Pulmonary artery endothelial cell (primary cell): ENCODE data around the gene GRAMD1B. TPM values are rescaled to one million over a fixed set of nuclear protein-coding genes. Genes with fewer than 3 reads are reported as not detected.
"Not testable (repeated sequence)": the region's sequence is repeated elsewhere in the genome, so short reads cannot be mapped to it uniquely, and the experiment has no call there.

Source experiments
- DNase-seq: peaks from one replicate; pipeline ENCODE4 v3.0.0-alpha.2; 2011; ENCODE audit warnings: low read depth, low spot score
- total RNA-seq: library from RNA; depleted of rRNA; stranded (reverse); fragments of >200 nt; gene quantifications from 2 replicates; pipeline ENCODE4 v1.2.3, GENCODE V29; 2014

The GRAMD1B gene
- total RNA-seq, 1 donor from 2014 or later, result 2.8 TPM

DNA sequence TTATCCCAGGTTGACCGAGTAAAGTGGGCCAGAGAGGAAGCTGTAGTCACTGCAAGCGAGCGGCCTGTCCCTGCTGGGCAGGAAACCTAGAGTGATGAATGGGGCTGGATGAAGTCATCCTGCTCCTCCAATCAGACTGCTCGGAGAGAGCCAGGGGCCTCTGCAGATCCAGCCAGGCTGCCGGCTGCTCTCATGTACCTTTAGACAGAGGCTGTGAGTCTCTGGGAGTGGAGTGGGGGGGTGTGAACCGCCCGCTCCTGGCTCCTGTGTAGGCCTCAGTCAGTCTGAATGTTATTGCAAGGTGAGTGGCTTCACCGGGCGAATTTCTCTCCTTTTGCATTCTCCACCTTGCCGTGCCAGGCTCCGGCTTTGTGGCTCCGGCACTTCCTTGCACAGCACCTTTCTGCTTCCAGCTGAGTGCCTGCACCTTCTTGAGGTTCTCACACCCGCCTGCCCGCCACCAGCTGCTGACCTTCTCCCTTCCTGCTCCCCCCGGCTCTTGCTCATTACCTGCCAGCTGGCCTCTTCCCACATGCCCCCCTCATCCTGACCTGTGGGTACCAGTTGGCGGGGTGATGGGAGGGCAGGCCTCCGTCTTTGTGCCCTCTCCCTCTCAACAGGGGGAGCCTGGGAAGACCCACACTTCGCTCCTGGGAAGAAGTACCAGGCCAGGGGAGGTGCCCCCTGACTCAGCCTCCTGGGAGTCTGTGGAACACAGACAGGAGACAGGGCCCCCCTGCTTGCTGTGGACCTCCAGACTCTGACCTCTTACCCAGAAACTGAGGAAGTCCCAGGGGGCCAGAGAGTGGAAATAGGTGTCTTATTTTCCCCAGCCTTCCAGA lies 79.9 kb downstream of the GRAMD1B start:
- DNase-seq, result peak; percentile 49

DNA sequence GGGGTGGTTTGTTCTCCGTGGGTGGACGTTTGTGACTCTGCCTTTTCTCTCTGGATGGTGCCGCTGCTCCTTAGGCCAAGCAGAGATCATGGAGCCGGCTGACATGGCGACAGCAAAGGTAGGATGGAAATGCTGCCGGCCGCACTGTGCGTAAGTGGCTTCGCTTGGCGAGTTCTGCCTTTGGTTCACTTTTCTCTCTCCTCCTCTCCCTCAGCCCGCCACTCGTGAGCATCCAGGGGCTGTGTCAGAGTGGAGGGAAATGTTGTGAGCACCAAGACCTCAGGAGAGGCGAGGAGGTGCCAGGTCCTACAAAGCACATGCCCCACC lies 80.5 kb downstream of the GRAMD1B start:
- DNase-seq, result no peak

DNA sequence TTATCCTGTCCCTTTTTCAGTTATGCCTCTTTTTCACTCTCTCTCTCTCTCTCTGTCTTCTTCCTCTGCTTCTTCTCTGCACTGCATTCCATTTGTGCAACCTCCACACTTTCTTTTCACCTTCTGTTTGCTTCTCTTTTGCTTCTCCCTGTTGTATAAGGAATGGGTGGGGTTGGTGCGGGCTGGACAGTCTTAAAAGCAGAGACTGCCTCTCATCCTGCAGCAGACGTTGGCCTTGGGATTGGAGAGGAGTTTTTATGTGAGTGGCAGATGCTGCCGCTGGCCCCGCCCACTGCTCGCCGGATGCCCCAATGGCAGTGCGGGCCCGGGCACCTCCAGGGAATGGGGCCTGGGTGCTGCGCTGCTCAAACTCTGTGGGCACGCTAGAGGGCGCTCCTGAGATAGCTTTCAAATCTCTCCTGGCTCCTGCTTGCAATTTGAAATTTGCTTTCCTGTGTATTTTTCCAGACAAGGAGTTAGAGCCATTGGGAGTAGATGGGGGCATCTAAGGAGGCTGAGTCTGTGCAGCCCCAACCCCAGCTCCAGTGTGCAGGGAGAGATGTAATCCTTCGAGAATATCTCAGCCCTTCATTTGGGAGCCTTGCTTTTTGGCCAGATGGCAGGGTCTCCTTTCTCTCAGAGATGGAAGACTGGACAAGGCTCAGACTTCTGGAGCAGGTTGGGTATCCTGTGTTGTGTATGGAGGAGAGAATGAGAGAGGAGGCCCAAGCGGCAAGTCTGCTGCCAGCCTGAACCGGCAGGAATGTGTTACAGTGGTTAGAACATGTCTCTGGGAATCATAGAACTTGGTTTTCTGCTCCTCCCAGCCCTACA lies 81.2 kb downstream of the GRAMD1B start:
- peak; percentile 57 for DNase-seq

DNA sequence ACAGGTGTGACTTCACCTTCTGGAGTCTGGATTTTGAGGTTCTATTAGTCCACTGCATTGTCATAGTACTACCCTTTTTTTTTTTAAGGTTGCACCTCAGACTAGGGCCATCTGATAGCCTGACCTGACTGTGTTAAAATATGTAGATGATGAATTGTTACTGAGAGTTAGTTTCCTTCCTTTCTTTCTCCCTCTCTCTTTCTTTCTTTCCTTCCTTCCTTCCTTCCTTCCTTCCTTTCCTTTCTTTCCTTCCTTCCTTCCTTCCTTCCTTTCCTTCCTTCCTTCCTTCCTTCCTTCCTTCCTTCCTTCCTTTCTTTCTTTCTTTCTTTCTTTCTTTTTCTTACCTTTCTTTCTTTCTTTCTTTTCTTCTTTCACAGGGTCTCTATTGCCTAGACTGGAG lies 83.2 kb downstream of the GRAMD1B start:
- DNase-seq, result not testable (repeated sequence)

DNA sequence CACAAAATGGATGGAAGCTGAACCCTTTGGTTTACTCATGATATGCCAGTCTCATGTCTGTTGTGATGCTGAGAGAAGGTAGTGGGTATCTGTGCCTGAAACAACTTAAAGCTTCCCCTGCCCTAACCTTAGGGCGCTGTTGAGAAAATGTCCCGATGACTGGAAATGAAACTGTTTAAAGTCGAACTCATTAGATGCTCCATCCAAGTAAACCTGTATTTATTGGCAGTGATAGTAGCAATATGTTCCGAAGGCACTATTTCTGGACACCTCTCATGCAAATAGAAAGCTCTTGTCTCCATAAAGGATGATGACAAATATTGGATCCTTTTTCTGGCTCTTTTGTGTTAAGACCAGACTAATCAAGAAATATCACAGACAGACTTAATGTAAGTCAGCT lies 86.2 kb downstream of the GRAMD1B start:
- no peak for DNase-seq

DNA sequence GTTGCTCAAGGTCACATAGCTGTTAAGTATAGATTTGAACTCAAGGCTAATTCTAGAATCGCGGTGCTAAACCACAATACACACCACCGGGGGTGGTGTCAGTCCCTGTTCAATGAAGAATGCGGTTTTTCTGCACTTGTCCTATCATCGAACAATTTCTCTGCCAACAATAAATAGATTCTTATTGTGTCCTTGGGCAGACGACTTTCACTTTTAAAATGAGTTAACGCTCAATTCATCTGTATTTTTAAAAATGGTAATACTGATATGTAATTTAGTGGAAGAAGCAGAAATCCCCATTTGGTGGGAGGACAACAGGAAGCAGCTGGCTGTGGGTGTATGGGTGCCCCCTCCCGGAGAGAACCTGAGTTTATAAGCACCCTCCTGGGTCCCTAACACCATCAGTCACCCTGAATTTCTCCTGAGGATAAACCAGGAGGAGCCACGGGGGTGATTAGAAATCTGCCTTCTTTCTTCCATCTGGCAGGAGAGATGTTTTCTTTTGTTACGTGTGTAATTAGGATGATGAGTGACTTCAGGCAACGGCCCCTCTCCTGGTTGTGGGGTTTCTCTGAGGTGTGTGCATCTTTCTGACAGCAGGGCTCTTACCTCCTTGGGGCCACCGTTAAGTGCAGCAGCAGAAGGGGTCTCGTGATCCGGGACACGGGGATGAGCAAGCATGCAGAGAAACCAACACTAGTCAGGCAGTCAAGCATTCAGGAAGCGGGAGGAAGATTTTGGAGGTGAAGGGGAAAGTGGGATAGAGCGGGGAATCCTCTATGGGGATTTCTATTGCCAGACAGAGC lies 87.7 kb downstream of the GRAMD1B start:
- no peak for DNase-seq

DNA sequence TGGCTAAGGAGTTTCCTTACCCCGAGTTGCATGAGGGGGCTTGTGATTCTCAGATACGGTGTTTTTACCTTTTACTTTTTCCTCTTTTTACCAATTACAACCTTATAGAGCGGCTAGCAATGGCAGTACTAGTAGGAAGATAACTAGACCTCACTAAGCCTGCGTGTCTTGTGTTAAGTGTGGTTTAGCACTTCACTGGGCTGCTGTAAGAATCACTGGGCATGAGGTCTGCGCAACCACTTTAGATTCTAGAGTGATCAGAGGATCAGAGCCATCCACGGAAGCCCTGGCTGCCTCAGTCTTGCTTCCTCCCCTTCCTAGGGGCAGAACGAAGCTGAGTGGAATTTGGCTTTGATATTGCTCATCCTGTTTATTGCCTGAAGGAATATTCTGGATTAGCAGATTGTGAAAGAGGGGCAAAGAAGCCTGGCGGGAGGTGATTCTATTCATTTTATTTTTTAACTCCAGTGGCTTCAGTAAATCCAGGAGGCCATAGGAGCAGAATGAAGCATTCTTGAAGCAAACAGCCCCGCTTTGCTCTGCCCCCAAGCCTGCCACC lies 88.5 kb downstream of the GRAMD1B start:
- DNase-seq, result no peak

DNA sequence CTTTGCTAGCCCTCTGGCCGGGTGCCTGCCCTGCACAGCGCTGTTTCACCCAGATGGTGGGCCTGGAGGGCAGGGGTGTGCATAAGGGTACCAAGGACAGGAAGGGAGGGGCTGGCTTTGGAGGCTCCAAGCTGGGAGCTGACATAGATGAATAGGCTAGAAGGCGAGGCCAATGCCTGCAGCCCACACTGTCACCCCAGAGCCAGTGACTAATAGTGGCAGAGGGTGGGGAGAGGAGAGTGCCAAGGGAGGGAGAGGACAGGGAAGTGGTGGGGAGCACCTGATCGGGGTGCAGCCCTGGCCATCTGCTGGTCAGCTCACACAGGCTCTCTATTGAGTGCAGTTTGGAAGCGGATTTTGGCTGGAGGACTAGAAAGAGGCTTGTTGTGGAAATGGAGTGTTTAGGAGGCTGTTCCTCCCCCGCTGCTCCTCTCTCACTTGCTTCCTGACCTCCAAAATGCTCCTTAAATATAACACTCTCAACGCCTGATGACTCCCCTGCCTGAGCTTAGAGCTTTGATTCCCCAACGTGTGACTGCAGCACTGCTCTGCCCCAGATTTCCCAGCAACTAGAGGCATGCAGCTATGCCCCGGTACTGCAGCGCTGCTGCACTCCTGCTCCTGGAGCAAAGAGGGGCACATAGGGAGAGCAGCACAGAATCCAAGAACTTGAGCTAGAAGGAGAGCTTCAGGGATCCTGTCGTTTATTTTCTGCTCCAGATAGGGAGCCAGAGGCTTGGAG lies 89.2 kb downstream of the GRAMD1B start:
- no peak for DNase-seq

DNA sequence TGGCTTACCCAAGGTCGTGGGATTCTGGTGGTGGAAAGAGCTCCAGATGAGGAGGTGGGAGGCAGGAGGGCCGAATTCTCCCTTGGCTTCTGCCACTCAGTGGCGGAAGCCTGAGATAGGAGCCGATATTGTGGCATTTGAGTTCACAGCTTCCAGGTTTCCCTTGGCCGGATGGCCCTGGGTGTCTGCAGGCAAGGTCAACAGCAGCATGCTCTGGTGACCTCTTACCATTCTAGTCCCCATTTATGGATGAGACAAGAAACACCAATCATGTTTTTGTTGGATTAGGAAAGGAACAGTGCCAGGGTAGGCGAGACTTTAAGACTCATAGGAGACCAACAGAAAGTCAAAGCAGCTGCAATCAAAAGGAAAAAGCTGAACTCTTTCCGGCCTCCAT lies 89.7 kb downstream of the GRAMD1B start:
- no peak for DNase-seq

DNA sequence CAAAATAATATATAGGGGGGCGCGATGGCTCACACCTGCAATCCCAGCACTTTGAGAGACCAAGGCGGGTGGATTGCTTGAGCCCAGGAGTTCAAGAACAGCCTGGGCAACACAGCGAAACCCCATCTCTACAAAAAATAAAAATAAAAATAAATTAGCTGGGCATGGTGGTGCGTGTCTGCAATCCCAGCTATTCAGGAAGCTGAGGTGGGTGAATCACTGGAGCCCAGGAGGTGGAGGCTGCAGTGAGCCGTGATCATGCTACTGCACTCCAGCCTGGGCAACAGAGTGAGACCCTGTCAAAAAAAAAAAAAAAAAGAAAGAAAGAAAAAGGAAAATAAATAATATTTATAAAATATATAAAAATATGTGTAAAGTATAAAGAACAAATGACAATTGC lies 90.4 kb downstream of the GRAMD1B start:
- DNase-seq, result not testable (repeated sequence)

DNA sequence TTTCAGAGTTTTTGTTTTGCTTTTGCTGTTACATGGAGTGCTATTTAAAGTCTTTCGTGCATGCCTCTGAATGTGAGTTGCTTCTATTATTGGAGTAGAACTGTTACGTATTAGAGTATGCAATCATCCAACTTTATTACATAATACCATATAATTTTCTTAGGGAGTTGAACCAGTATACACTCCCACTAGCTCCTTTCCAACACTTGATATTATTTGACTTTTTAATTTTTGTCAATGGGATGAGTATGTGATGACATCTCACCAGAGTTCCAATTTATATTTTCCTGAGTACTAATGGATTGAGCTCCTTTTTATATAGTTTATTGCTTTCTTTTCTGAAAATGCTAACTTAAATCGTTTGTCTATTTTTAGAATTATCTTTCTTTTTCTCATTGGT lies 90.9 kb downstream of the GRAMD1B start:
- no peak for DNase-seq

DNA sequence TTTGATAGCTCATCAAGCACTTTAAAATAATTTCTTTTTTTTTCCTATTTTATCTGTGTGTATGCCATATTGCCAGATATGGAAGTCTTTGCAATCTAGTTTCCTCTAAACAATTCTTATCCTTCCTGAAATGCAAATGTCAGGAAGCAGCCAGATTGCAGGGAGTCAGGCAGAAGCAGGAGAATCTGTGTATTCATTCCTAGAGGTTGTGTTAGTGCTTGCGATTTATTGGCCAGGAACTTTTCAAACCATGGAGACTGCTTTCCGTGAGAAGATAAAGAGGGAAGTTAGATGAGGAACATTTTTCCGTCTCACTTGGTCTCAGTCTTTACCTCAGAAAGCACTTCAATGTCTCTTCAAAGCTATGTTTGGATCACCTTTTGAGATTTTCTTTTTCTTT lies 91.9 kb downstream of the GRAMD1B start:
- DNase-seq, result no peak

DNA sequence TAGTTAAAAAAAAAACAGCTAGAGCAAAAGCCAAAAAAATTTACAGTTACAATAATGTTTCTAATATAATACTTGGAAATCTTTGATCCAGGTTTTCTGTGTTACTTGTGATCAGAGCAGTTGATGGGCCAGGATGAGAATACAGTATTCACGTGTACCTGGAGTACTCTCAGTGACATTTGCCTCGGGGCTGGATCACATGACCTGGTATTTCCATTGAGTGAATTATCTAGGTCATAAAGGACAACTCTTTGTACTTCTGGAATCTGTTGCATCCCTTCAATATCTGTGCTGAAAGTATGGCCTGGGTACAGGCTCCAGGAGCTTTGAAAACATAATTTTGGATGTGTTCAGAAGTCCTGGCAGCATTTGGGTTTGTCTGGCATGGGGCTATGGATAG lies 93.5 kb downstream of the GRAMD1B start:
- DNase-seq, result no peak

DNA sequence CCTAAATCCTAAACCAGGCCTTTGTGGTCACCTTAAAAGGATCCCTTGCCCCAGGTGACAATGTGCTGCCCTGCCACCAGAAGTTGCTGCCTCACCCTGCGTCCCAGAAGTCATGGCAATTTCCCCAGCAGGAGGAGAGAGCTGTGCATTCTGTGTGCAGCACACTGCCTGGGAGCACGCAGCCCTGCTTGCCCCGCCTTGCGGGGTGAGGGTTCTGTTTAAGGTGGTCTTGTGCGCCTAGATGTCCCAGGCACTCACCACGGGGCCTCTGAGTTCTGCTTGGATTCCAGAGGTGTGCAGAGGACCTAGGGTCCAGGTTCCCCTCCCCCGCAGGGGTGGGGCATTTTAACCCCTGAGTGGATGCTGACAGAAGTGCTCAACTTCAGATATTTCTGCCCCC lies 95.0 kb downstream of the GRAMD1B start:
- DNase-seq, result no peak

DNA sequence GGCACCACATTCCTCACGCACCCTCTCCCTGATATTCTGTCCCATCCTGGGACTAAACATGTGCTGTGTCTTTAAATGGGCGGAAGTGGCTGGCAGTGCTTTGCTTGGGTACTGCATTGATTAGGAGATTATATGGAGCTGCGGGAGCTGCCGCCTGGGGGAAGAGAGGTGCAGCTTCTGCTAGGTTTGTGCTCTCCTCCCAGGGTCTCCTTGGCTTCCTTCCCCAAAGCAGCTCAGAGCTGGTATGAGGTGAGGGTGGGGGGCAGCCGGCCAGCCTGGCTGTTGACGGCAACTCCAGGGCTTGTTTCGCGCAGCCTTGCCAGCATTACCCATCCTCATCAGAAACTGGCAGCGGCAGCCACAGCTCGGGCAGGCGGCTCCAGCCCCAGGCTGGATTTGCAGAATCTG lies 95.4 kb downstream of the GRAMD1B start:
- no peak for DNase-seq

DNA sequence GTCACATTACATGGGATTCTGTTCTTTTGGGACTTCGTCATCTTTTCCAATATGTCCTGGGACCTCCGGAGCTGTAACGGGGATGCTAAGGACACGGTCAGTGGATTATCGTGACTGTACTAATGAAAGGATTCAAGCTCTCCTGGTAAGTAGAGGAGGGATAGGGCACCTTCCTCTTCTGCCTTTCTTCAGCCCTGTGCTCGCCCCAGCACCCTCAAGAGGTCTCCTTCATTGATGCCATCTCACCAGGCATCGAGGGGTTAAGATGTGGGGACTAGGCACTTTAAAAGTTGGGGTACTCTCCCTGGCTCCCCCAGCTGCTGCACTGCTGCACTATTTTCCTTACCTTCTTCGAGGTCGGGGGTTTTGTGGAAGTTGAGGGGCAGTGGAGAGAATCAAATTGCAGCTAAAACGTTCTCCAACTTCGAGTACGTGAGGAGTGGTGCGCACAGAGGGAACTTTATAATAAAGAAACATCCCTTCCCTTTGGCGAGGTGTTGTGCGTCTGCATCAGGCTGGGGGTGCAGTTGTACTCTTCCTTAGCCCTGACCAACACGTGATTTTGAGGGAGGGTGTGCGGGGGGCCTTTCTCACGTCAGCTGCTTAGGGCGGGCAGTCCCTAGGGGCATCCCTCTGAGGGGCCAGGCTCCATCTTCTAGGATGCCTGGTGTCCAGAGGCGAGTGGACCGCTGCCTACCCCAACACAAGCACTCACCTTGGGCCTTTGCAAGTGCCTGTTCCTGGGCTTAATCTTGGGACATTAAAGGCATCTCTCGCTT lies 96.1 kb downstream of the GRAMD1B start:
- no peak for DNase-seq

DNA sequence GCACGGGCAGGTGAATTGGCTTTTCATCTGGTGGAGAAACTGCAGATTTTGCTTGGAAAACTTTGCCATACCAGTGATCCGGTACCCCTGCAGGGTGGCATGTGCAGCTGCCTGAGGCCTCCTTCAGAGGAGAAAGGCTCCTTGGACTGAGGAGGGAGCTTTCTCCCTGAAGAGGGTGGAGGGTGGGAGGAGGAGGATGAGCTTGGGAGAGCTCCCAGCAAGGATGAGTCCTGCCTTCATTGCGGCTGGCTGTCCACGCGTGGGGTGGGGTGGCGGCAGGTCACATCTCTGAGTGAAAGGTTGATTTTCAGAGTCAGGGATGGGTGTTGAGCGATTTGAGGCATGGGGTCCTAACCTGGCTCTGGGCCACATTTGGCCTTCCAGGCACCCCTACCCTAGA lies 96.8 kb downstream of the GRAMD1B start:
- DNase-seq, result no peak

DNA sequence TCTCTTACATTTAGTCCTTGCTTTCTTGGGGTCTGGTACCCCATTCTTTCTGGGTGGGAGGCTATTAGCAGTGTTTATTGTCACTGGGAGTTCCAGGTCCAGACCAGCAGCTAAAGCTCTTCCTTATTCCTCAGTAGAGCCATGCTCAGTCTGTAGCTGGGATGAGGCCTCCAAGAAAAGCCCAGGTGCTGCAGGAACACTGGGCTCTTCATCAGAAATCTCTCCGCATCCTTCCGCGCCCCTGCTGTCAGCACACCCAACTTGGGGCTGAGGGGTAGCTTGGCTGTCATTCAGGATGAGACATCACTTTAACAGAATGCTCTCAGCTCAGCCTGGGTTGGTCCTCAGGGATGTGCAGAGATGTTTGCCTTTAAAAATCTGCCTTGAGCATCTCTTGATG lies 97.5 kb downstream of the GRAMD1B start:
- no peak for DNase-seq

DNA sequence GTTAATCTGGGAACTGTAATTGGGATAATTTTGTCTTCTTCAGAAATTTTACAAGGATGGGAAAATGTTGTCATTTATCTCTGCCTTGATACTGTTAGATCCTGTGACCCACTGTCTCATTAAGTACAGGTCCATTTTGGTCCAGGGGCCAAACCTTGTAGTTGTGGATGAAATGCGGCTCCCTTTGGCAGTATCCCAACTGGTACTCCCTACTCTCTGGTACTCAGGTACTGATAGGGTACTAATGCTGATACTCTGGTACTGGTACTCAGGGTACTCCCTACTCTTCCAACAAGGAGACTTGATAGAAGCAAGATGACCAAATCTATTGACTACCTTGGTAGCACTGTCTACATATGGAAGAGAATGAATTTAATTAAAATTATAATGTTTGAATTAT lies 97.9 kb downstream of the GRAMD1B start:
- no peak for DNase-seq

DNA sequence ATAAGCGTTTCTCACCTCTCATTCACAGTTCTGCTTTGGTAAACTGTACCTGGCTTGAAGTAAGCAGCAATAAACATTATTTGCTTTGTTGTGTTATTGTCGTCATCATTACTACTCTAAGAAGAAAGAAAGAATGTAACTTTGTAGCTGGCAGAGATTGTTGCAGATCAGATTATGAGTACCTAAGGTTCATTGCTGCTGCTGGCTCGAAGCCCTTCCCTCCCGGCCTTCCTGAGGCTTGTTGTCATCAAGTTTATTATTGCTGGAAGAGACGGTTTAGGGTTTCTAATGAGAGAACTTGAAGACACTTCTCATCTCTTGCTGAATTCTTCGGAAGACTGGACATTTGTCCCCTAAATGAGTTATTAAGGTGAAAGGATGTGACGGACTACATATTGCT lies 101.3 kb downstream of the GRAMD1B start:
- no peak for DNase-seq
